NCI-H345 (cell line): ENCODE results near the gene DPY19L3.
"Not testable (repeated sequence)": the region's sequence is repeated elsewhere in the genome, so short reads cannot be mapped to it uniquely, and the experiment has no call there.

Experiments used
- DNase-seq: peaks from one replicate; lab custom pipeline; 2025; lab: John Stamatoyannopoulos, UW

The DPY19L3 gene

GRCh38 chr19:32396046-32396652 is 9.4 kb upstream of the DPY19L3 start:
- DNase-seq = no peak

GRCh38 chr19:32397671-32398101 is 7.9 kb upstream of the DPY19L3 start:
- DNase-seq = no peak

GRCh38 chr19:32401992-32402391 is 3.6 kb upstream of the DPY19L3 start:
- no peak for DNase-seq

GRCh38 chr19:32403291-32403995 is 2.1 kb upstream of the DPY19L3 start:
- DNase-seq = no peak

GRCh38 chr19:32404213-32404932 is 1.2 kb upstream of the DPY19L3 start:
- no peak for DNase-seq

GRCh38 chr19:32404933-32405430 is 588 bp upstream of the DPY19L3 start:
- no peak for DNase-seq

- DNase-seq = no peak
These were observed 812 bp downstream of the DPY19L3 start for GRCh38 chr19:32406161-32407003.

GRCh38 chr19:32407004-32407992 is 1.7 kb downstream of the DPY19L3 start:
- DNase-seq = no peak

GRCh38 chr19:32415246-32415645 is 9.7 kb downstream of the DPY19L3 start:
- no peak for DNase-seq

- no peak for DNase-seq
These were observed 10.1 kb downstream of the DPY19L3 start for GRCh38 chr19:32415669-32416068.

GRCh38 chr19:32416749-32417456 is 11.3 kb downstream of the DPY19L3 start:
- no peak for DNase-seq

- no peak for DNase-seq
These were observed 12.6 kb downstream of the DPY19L3 start for GRCh38 chr19:32418155-32418554.

- DNase-seq = no peak
These were observed 16.2 kb downstream of the DPY19L3 start for GRCh38 chr19:32421589-32422361.

GRCh38 chr19:32422435-32422834 is 16.9 kb downstream of the DPY19L3 start:
- no peak for DNase-seq

- DNase-seq = not testable (repeated sequence)
These were observed 18.4 kb downstream of the DPY19L3 start for GRCh38 chr19:32423944-32424343.

GRCh38 chr19:32427536-32427935 is 22.0 kb downstream of the DPY19L3 start:
- no peak for DNase-seq

- no peak for DNase-seq
These were observed 31.1 kb downstream of the DPY19L3 start for GRCh38 chr19:32436692-32437091.

- DNase-seq = no peak
These were observed 31.5 kb downstream of the DPY19L3 start for GRCh38 chr19:32437096-32437495.

GRCh38 chr19:32438751-32439150 is 33.2 kb downstream of the DPY19L3 start:
- no peak for DNase-seq
